WERI-Rb-1 (cell line): ENCODE results near the gene CDK2AP2.

Source experiments
- DNase-seq: peaks from one replicate; pipeline ENCODE4 v3.0.0-alpha.2; 2020
- H3K27ac ChIP-seq: fragments of 250-450 bp; sonication (Bioruptor Pico); 2 replicates; pipeline ENCODE4 v1.5.1; 2020; ENCODE audit warnings: mild to moderate bottlenecking, moderate library complexity
- H3K27me3 ChIP-seq: fragments of 250-450 bp; sonication (Bioruptor Pico); 2 replicates; pipeline ENCODE4 v1.5.1; 2021; ENCODE audit warnings: mild to moderate bottlenecking, low read depth, moderate library complexity; ENCODE audit not compliant: insufficient read depth, severe bottlenecking
- H3K36me3 ChIP-seq: fragments of 250-450 bp; sonication (Bioruptor Pico); 2 replicates; pipeline ENCODE4 v1.5.1; 2020; ENCODE audit warnings: mild to moderate bottlenecking, moderate library complexity
- H3K4me3 ChIP-seq: 2 replicates; pipeline ENCODE4 v1.5.1; 2011; ENCODE audit warnings: low read depth, mild to moderate bottlenecking, control low read depth, low read length
- H3K9me3 ChIP-seq: fragments of 250-450 bp; sonication (Bioruptor Pico); 2 replicates; pipeline ENCODE4 v1.5.1; 2021; ENCODE audit warnings: mild to moderate bottlenecking, moderate library complexity; ENCODE audit not compliant: severe bottlenecking
- CTCF ChIP-seq: IDR thresholded peaks from 2 replicates; pipeline ENCODE4 v1.5.1; 2011; ENCODE audit warnings: low read depth, mild to moderate bottlenecking, control low read depth, inconsistent platforms, low read length

The CDK2AP2 gene

GRCh38 chr11:67463186-67463585 lies 44.8 kb downstream of the CDK2AP2 start:
- no peaks in the 10 kb centered on the region for H3K9me3 ChIP-seq
- H3K27ac ChIP-seq, result no peak overlapping the region
- DNase-seq, result no peak
- TF ChIP-seq CTCF, result no peak
- no peak overlapping the region for H3K4me3 ChIP-seq
- H3K27me3 ChIP-seq, result no peaks in the 10 kb centered on the region
- no peaks in the 10 kb centered on the region for H3K36me3 ChIP-seq

DNA sequence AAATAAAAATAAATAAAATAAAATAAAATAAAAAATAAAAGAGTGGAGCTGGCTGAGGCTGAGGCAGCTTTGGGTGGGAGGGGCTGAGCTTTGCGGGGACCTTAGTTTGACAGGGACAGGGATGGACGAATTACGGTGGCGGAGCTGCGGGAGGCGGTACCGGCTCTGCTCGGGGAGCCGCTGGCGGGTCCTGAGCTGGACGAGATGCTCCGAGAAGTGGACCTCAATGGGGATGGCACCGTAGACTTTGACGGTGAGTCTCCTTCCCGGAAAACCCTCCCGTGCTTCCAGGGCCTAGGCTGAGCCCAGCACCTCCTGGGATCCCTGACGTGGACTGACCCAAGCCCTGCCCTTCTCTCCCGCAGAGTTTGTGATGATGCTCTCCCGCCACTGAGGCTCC lies 49.7 kb downstream of the CDK2AP2 start:
- no peaks in the 10 kb centered on the region for H3K9me3 ChIP-seq
- H3K36me3 ChIP-seq, result no peaks in the 10 kb centered on the region
- H3K4me3 ChIP-seq, result no peak overlapping the region
- TF ChIP-seq CTCF, result no peak
- H3K27ac ChIP-seq, result no peak overlapping the region
- DNase-seq, result no peak
- H3K27me3 ChIP-seq, result no peaks in the 10 kb centered on the region

DNA sequence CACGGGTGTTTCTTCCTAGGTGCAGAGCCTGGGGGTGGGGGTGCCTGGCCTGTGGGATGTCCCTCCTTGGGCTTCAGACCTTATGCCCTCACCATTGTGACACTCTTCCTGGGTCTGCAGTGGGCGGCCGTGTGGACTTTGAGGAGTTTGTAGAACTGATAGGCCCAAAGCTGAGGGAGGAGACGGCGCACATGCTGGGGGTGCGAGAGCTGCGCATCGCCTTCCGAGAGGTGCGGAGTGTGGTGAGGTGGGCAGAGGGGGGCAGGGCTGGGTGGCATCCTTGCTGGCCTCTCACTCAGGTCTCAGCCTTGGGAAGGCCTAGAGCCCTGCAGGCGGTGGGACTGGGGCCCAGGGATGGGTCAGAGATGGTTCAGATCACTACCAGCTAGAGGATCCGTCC lies 50.5 kb downstream of the CDK2AP2 start:
- Histone ChIP-seq H3K9me3 (no peaks in the 10 kb centered on the region), H3K4me3 (no peak overlapping the region), H3K36me3 (no peaks in the 10 kb centered on the region), H3K27ac (no peak overlapping the region), H3K27me3 (no peaks in the 10 kb centered on the region)
- no peak for DNase-seq
- TF ChIP-seq CTCF, result no peak
